ENCODE measurements around the gene PHACTR1.
"Not testable (repeated sequence)": the region's sequence is repeated elsewhere in the genome, so short reads cannot be mapped to it uniquely, and the experiment has no call there.

Gene PHACTR1

GRCh38 chr6:12716298-12716916, at the start of gene PHACTR1:
PHACTR1 (plus strand) TSS chr6:12716767.
- DNase-seq: no peak

- DNase-seq: no peak
Measured at GRCh38 chr6:12666886-12667285, 49.7 kb upstream of the PHACTR1 start.

GRCh38 chr6:12675931-12676330, 40.6 kb upstream of the PHACTR1 start:
- no peak for DNase-seq

- DNase-seq: no peak
Measured at GRCh38 chr6:12679341-12679740, 37.2 kb upstream of the PHACTR1 start.

- DNase-seq: no peak
Measured at GRCh38 chr6:12693122-12693521, 23.4 kb upstream of the PHACTR1 start.

GRCh38 chr6:12698298-12698697, 18.3 kb upstream of the PHACTR1 start:
- no peak for DNase-seq

- DNase-seq: no peak
Measured at GRCh38 chr6:12704946-12705345, 11.6 kb upstream of the PHACTR1 start.

GRCh38 chr6:12709116-12709515, 7.5 kb upstream of the PHACTR1 start:
- no peak for DNase-seq

- no peak for DNase-seq
Measured at GRCh38 chr6:12709556-12710232, 6.9 kb upstream of the PHACTR1 start.

- no peak for DNase-seq
Measured at GRCh38 chr6:12710921-12711320, 5.6 kb upstream of the PHACTR1 start.

GRCh38 chr6:12714022-12714421, 2.5 kb upstream of the PHACTR1 start:
- no peak for DNase-seq

- no peak for DNase-seq
Measured at GRCh38 chr6:12715437-12715836, 1.1 kb upstream of the PHACTR1 start.

- no peak for DNase-seq
Measured at GRCh38 chr6:12717356-12717755, 789 bp downstream of the PHACTR1 start.

GRCh38 chr6:12718015-12718414, 1.4 kb downstream of the PHACTR1 start:
- DNase-seq: no peak

GRCh38 chr6:12719017-12719416, 2.5 kb downstream of the PHACTR1 start:
- no peak for DNase-seq

- DNase-seq: no peak
Measured at GRCh38 chr6:12720310-12720709, 3.7 kb downstream of the PHACTR1 start.

GRCh38 chr6:12725263-12725662, 8.7 kb downstream of the PHACTR1 start:
- no peak for DNase-seq

GRCh38 chr6:12729467-12729866, 12.9 kb downstream of the PHACTR1 start:
- DNase-seq: no peak

- not testable (repeated sequence) for DNase-seq
Measured at GRCh38 chr6:12730809-12731208, 14.2 kb downstream of the PHACTR1 start.

- DNase-seq: no peak
Measured at GRCh38 chr6:12733876-12734275, 17.3 kb downstream of the PHACTR1 start.

- DNase-seq: no peak
Measured at GRCh38 chr6:12735786-12736185, 19.2 kb downstream of the PHACTR1 start.

- no peak for DNase-seq
Measured at GRCh38 chr6:12748411-12748810, 31.8 kb downstream of the PHACTR1 start.

GRCh38 chr6:12748815-12749521, 32.4 kb downstream of the PHACTR1 start:
- no peak for DNase-seq

Measured in GF-D8 (cell line).